ENCODE results near the gene MSX2. TPM values are rescaled to one million over a fixed set of nuclear protein-coding genes. Genes with fewer than 3 reads are reported as not detected.

The MSX2 gene
- total and polyA plus RNA-seq, 9 of the 15 experiments (the other 6 are each of a cell fraction or from before 2014, with no cell fraction given), result not detected

GRCh38 chr5:174731214-174732035, 7.0 kb downstream of the MSX2 start:
- H3K27ac ChIP-seq (ENCODE audit: extremely low read depth, low read depth, low read length), result no peak overlapping the region
- FAIRE-seq (no peak), ATAC-seq (no peak), DNase-seq (ENCODE audit: extremely low read depth in 1 of 4, low spot score in 3 of 4) (no peak)
- H3K27me3 ChIP-seq (ENCODE audit: control insufficient read depth in 2 of 2, insufficient read depth in 2 of 2, low read length in 2 of 2), result peaks cover 28 to 55% of the 10 kb centered on the region in 2 experiments; a peak in 4 of 5 replicates
- peaks cover 0 to 7% of the 10 kb centered on the region in 2 experiments; a peak in 2 of 5 replicates for H3K4me1 ChIP-seq (replicated peaks in 1 of 2; ENCODE audit: control insufficient read depth in 2 of 2, insufficient read depth in 2 of 2, low read length in 2 of 2)
- in situ Hi-C loops (cut with MboI), result loop anchor here (5.0 kb wide), 1 partner anchor 314 kb away; no protein-coding TSS in a partner anchor
- no peaks in the 10 kb centered on the region for H4K20me1 ChIP-seq (replicated peaks; ENCODE audit: control insufficient read depth, insufficient read depth, low read length)
- H3K4me2 ChIP-seq (ENCODE audit: insufficient read depth, low read length), result no peak overlapping the region
- 2% methylated on average over 40 of the region's 45 CpGs for WGBS (ENCODE audit: insufficient coverage, low coverage, missing lambda C conversion rate)
- H3K36me3 ChIP-seq (ENCODE audit: control insufficient read depth, insufficient read depth, low read length), result no peaks in the 10 kb centered on the region
- ChIA-PET POLR2A (no interaction called here), CTCF (ENCODE audit: low intra/inter-chr PET ratio) (no interaction called here)
- H3K9ac ChIP-seq (ENCODE audit: insufficient read depth in 1 of 2, low read depth in 2 of 2, low read length in 2 of 2), result no peak overlapping the region; a peak in 1 of 4 replicates
- intact Hi-C loops (cut with micrococcal nuclease), result no loop called here
- H3K79me2 ChIP-seq (ENCODE audit: control insufficient read depth, insufficient read depth, low read length), result no peaks in the 10 kb centered on the region
- H3K4me3 ChIP-seq, result no peak overlapping the region
- H3K9me3 ChIP-seq (replicated peaks; ENCODE audit: control insufficient read depth, insufficient read depth, low read depth, low read length), result no peaks in the 10 kb centered on the region
- H2AFZ ChIP-seq (ENCODE audit: low read depth, low read length), result no peak overlapping the region
- H3K9me1 ChIP-seq (ENCODE audit: control insufficient read depth, insufficient read depth, low read length), result no peaks in the 10 kb centered on the region
- BruUV-seq (replicated peaks), result no TSS peak
- TF ChIP-seq THRA (IDR thresholded peaks at IDR 0.05) (no peak), BRF1 (IDR thresholded peaks at IDR 0.05; ENCODE audit: borderline replicate concordance, extremely low read depth, insufficient read length) (no peak), ZNF224 (CRISPR knock-in tag; IDR thresholded peaks at IDR 0.05) (no peak), E2F1 (CRISPR knock-in tag; IDR thresholded peaks at IDR 0.05) (no peak), RBM39 (optimal IDR thresholded peaks at IDR 0.05; ENCODE audit: low read depth, low read length) (no peak), JUNB (CRISPR knock-in tag; conservative IDR thresholded peaks at IDR 0.05) (no peak), ARHGAP35 (IDR thresholded peaks at IDR 0.05; ENCODE audit: partially characterized antibody) (no peak), ZNF395 (CRISPR knock-in tag; IDR thresholded peaks at IDR 0.05) (no peak), TEAD2 (tag; IDR thresholded peaks at IDR 0.05) (no peak), ZNF707 (CRISPR knock-in tag; conservative IDR thresholded peaks at IDR 0.05) (no peak), TGIF2 (CRISPR knock-in tag; IDR thresholded peaks at IDR 0.05) (no peak), SMAD2 (IDR thresholded peaks at IDR 0.05; ENCODE audit: low read depth, low read length) (no peak), ZNF609 (CRISPR knock-in tag; IDR thresholded peaks at IDR 0.05; ENCODE audit: borderline replicate concordance) (no peak)
